CD14-positive monocyte (primary cell): ENCODE results near the gene MBD5. TPM values are rescaled to one million over a fixed set of nuclear protein-coding genes. Genes with fewer than 3 reads are reported as not detected.

Experiments used
- DNase-seq, 3 donors: peaks; one replicate each; pipeline ENCODE4 v3.0.0-alpha.2; 2011 to 2022
- H2AFZ ChIP-seq: 2 replicates; pipeline ENCODE4 v1.6.0; 2012; ENCODE audit warnings: mild to moderate bottlenecking, low read depth, low read length, inconsistent platforms; ENCODE audit not compliant: insufficient read depth, poor library complexity, severe bottlenecking
- H3K27ac ChIP-seq, 2 donors: 1 replicate in 1 of 2; 2 replicates in 1 of 2; pipeline ENCODE4 v1.5.1; 2012 to 2013; ENCODE audit warnings: low read length in 2 of 2, control low read depth in 1 of 2, inconsistent platforms in 1 of 2, low read depth in 1 of 2, mild to moderate bottlenecking in 1 of 2
- H3K27me3 ChIP-seq, 2 donors: one replicate each; pipeline versions ENCODE4 v1.6.0 to v1.6.1; 2011 to 2013; ENCODE audit warnings: low read length in 2 of 2; ENCODE audit not compliant: control insufficient read depth in 2 of 2, insufficient read depth in 2 of 2
- H3K36me3 ChIP-seq, 2 donors: replicated peaks in 1 of 2; 1 replicate in 1 of 2; 2 replicates in 1 of 2; pipeline versions ENCODE4 v1.5.1 to v1.6.1; 2012 to 2013; ENCODE audit warnings: low read length in 2 of 2, control low read depth in 1 of 2, inconsistent platforms in 1 of 2, mild to moderate bottlenecking in 1 of 2; ENCODE audit not compliant: insufficient read depth in 2 of 2, control insufficient read depth in 1 of 2
- H3K4me1 ChIP-seq, 2 donors: 1 replicate in 1 of 2; 2 replicates in 1 of 2; pipeline versions ENCODE4 v1.5.1 to v1.6.1; 2012 to 2013; ENCODE audit warnings: low read length in 2 of 2, control low read depth in 1 of 2, inconsistent platforms in 1 of 2, mild to moderate bottlenecking in 1 of 2, moderate library complexity in 1 of 2; ENCODE audit not compliant: insufficient read depth in 2 of 2, control insufficient read depth in 1 of 2
- H3K4me2 ChIP-seq: replicated peaks from 2 replicates; pipeline ENCODE3; 2012; ENCODE audit warnings: low read length, moderate library complexity, mild to moderate bottlenecking; ENCODE audit not compliant: poor library complexity, severe bottlenecking; ENCODE audit errors: extremely low read depth
- H3K4me3 ChIP-seq, 3 experiments: fragments of 200-600 bp in 1 of 3; sonication (generic) in 1 of 3; replicated peaks in 1 of 3; 1 replicate in 2 of 3; 2 replicates in 1 of 3; pipeline ENCODE4 v1.5.1; 2011 to 2013; ENCODE audit warnings: low read length in 3 of 3, mild to moderate bottlenecking in 3 of 3, control low read depth in 2 of 3, low read depth in 2 of 3, inconsistent platforms in 1 of 3, moderate library complexity in 1 of 3
- H3K79me2 ChIP-seq: 2 replicates; pipeline ENCODE4 v1.6.0; 2012; ENCODE audit warnings: mild to moderate bottlenecking, control low read depth, inconsistent platforms, low read length, moderate library complexity; ENCODE audit not compliant: insufficient read depth
- H3K9ac ChIP-seq: 2 replicates; pipeline ENCODE4 v1.6.0; 2017; ENCODE audit warnings: low read length, mild to moderate bottlenecking; ENCODE audit not compliant: insufficient read depth, poor library complexity, severe bottlenecking
- H3K9me3 ChIP-seq, 2 donors: replicated peaks in 1 of 2; 1 replicate in 1 of 2; 2 replicates in 1 of 2; pipeline versions ENCODE4 v1.5.1 to v1.6.1; 2012 to 2013; ENCODE audit warnings: low read length in 2 of 2, control low read depth in 1 of 2; ENCODE audit not compliant: control insufficient read depth in 1 of 2, insufficient read depth in 1 of 2
- H4K20me1 ChIP-seq: 2 replicates; pipeline ENCODE4 v1.6.0; 2012; ENCODE audit warnings: mild to moderate bottlenecking, low read length, control low read depth, moderate library complexity; ENCODE audit not compliant: insufficient read depth
- H3K27ac Mint-ChIP-seq, 7 donors: one replicate each; pipeline ENCODE4 v1.8.0; 2020; ENCODE audit warnings: mild to moderate bottlenecking in 7 of 7, mixed read lengths in 7 of 7, moderate library complexity in 6 of 7, inconsistent platforms in 2 of 7
- H3K27me3 Mint-ChIP-seq, 3 donors: one replicate each; pipeline ENCODE4 v1.8.0; 2021 to 2022; ENCODE audit warnings: low read depth in 3 of 3, mild to moderate bottlenecking in 3 of 3, mixed read lengths in 3 of 3, moderate library complexity in 3 of 3, inconsistent platforms in 1 of 3
- H3K36me3 Mint-ChIP-seq, 2 donors: one replicate each; pipeline ENCODE4 v1.8.0; 2020; ENCODE audit warnings: mixed read lengths in 2 of 2, inconsistent platforms in 1 of 2, mild to moderate bottlenecking in 1 of 2
- H3K4me1 Mint-ChIP-seq: one replicate; pipeline ENCODE4 v1.8.0; 2020; ENCODE audit warnings: mild to moderate bottlenecking, mixed read lengths
- H3K4me3 Mint-ChIP-seq, 2 donors: one replicate each; pipeline ENCODE4 v1.8.0; 2020; ENCODE audit warnings: mild to moderate bottlenecking in 2 of 2, mixed read lengths in 2 of 2, moderate library complexity in 1 of 2
- H3K9me3 Mint-ChIP-seq, 7 donors: one replicate each; pipeline ENCODE4 v1.8.0; 2020 to 2022; ENCODE audit warnings: mixed read lengths in 7 of 7, mild to moderate bottlenecking in 6 of 7, moderate library complexity in 6 of 7, inconsistent platforms in 2 of 7
- WGBS: methylation state at CpG from one replicate; pipeline ENCODE4 v1.1.5; 2013; ENCODE audit warnings: missing lambda C conversion rate; ENCODE audit not compliant: insufficient coverage; 5-methylcytosine and 5-hydroxymethylcytosine counted together
- intact Hi-C, 2 donors: fragments of 100-400 bp; cut with micrococcal nuclease; formaldehyde crosslinking; loops; one replicate each; pipeline versions ENCODE4 v1.15.0 to v1.15.1; 2023
- polyA plus RNA-seq, 3 donors: library from polyadenylated mRNA; depleted of rRNA in 1 of 3; unstranded in 2 of 3; stranded (reverse) in 1 of 3; fragments of 300-500 nt in 2 of 3; fragments of >200 nt in 1 of 3; fragmentation: Illumina TruSeq in 2 of 3; gene quantifications; 1 replicate in 2 of 3; 2 replicates in 1 of 3; pipeline ENCODE4 v1.2.3, GENCODE V29; 2012 to 2021
- TF ChIP-seq, protein P1 (sequence below): fragments of 200-600 bp; IDR thresholded peaks from one replicate; pipeline ENCODE4 v1.8.0; 2022; ENCODE audit warnings: antibody characterized with exemption, mild to moderate bottlenecking

The MBD5 gene
- polyA plus RNA-seq, 3 donors: 2.3 to 5.7 (median 3.5) TPM

DNA sequence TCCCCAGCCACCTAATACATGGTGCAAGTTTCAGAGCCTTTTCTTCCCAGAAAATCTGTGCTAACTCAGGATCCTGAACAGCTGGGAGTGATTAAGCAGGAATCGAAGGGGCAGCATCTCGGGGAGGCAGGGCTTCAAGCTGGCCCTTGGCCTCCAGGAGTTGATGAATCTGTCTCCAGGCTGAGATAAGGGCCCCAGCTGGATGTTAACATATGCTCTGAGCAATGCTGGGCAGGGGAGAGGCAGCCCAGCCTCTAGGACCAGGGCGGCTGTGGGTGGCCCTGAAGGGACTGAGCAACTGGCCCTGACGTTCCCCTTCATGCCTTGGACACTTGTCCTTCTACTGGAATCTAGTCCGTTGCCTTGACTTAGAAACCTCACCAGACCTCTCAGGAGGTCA lies 539.6 kb downstream of the MBD5 start:
- Histone ChIP-seq H3K9me3 (peaks cover 0 to 2% of the 10 kb centered on the region in 2 donors), H4K20me1 (no peaks in the 10 kb centered on the region), H3K4me1 (no peaks in the 10 kb centered on the region), H3K4me3 (no peak overlapping the region), H3K79me2 (no peaks in the 10 kb centered on the region), H3K9ac (no peak overlapping the region), H3K4me2 (no peak overlapping the region), H3K36me3 (no peaks in the 10 kb centered on the region), H3K27me3 (no peaks in the 10 kb centered on the region), H2AFZ (no peak overlapping the region), H3K27ac (no peak overlapping the region)
- Mint-ChIP-seq H3K27me3 (peaks cover 0 to 8% (median 6%) of the 10 kb centered on the region in 3 donors), H3K36me3 (no peaks in the 10 kb centered on the region), H3K4me3 (no peak overlapping the region), H3K27ac (no peak overlapping the region), H3K4me1 (no peaks in the 10 kb centered on the region), H3K9me3 (peaks cover 0 to 5% (median 3%) of the 10 kb centered on the region in 7 donors)
- WGBS: 96% methylated on average over 5 of the region's 5 CpGs
- DNase-seq: no peak
- TF ChIP-seq, protein P1, sequence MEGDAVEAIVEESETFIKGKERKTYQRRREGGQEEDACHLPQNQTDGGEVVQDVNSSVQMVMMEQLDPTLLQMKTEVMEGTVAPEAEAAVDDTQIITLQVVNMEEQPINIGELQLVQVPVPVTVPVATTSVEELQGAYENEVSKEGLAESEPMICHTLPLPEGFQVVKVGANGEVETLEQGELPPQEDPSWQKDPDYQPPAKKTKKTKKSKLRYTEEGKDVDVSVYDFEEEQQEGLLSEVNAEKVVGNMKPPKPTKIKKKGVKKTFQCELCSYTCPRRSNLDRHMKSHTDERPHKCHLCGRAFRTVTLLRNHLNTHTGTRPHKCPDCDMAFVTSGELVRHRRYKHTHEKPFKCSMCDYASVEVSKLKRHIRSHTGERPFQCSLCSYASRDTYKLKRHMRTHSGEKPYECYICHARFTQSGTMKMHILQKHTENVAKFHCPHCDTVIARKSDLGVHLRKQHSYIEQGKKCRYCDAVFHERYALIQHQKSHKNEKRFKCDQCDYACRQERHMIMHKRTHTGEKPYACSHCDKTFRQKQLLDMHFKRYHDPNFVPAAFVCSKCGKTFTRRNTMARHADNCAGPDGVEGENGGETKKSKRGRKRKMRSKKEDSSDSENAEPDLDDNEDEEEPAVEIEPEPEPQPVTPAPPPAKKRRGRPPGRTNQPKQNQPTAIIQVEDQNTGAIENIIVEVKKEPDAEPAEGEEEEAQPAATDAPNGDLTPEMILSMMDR: no peak
- intact Hi-C loops: no loop called here

DNA sequence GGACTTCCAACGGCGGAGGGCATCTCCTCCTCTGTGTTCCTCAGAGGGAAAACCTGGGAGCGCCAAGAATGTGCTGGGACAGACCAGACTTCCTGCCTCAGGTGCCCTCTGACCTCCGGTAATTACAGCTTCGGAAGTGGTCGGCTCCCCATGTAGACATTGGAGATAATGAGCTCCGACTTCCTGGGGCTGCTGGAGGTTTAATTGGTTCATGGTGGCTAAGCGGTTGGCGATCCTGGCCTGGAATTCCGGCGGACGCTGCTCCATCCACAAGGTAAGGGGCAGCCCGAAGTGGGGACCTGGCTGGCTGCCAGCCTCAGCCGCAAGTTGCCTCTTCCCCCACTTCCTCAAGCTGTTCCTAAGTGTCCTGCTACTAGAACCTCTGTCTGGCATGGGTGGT lies 540.5 kb downstream of the MBD5 start:
- Histone ChIP-seq H3K36me3 (no peaks in the 10 kb centered on the region), H2AFZ (no peak overlapping the region), H3K9me3 (peaks cover 0 to 2% of the 10 kb centered on the region in 2 donors), H3K4me3 (no peak overlapping the region), H3K79me2 (no peaks in the 10 kb centered on the region), H3K4me2 (no peak overlapping the region), H3K4me1 (no peaks in the 10 kb centered on the region), H4K20me1 (no peaks in the 10 kb centered on the region), H3K27ac (no peak overlapping the region), H3K27me3 (no peaks in the 10 kb centered on the region), H3K9ac (no peak overlapping the region)
- peaks cover 0 to 5% (median 3%) of the 10 kb centered on the region in 7 donors for H3K9me3 Mint-ChIP-seq
- DNase-seq: no peak
- no peaks in the 10 kb centered on the region for H3K4me1 Mint-ChIP-seq
- no peaks in the 10 kb centered on the region for H3K36me3 Mint-ChIP-seq
- 96% methylated on average over 8 of the region's 14 CpGs for WGBS
- no peak overlapping the region for H3K27ac Mint-ChIP-seq
- intact Hi-C loops: no loop called here
- H3K4me3 Mint-ChIP-seq: no peak overlapping the region
- H3K27me3 Mint-ChIP-seq: peaks cover 0 to 8% (median 6%) of the 10 kb centered on the region in 3 donors
- TF ChIP-seq, protein P1: no peak
